Caco-2 (cell line): ENCODE measurements around the gene NRSN2. TPM values are rescaled to one million over a fixed set of nuclear protein-coding genes. Genes with fewer than 3 reads are reported as not detected.

Experiments used
- BruUV-seq: library from RNA; stranded (reverse); fragments of 400-500 nt; replicated peaks from 2 replicates; lab custom pipeline; 2021; lab: Mats Ljungman, UMichigan
- CTCF ChIA-PET: fragments of 300-600 bp; sonication (Branson Sonifier 250); formaldehyde crosslinking; loops from one replicate; lab custom pipeline; 2022; ENCODE audit warnings: antibody characterized with exemption; lab: Charles Lee
- POLR2A ChIA-PET: fragments of 300-600 bp; sonication (Branson Sonifier 250); formaldehyde crosslinking; loops from one replicate; lab custom pipeline; 2022; ENCODE audit warnings: antibody characterized with exemption; lab: Charles Lee
- DNase-seq, 2 experiments: peaks; one replicate each; pipeline versions ENCODE4 v3.0.0 to v3.0.0-alpha.2; 2020 to 2022
- H3K27me3 ChIP-seq: replicated peaks from 2 replicates; pipeline ENCODE4 v1.6.0; 2011; ENCODE audit warnings: low read length; ENCODE audit not compliant: control insufficient read depth, insufficient read depth
- H3K36me3 ChIP-seq: 2 replicates; pipeline ENCODE4 v1.5.1; 2011; ENCODE audit warnings: low read length; ENCODE audit not compliant: control insufficient read depth, insufficient read depth
- H3K4me1 ChIP-seq: fragments of 250-450 bp; sonication (Bioruptor Pico); 2 replicates; pipeline ENCODE4 v1.5.1; 2020; ENCODE audit warnings: mild to moderate bottlenecking
- H3K4me3 ChIP-seq: 2 replicates; pipeline ENCODE4 v1.5.1; 2011; ENCODE audit warnings: low read depth, mild to moderate bottlenecking, control low read depth, low read length
- H3K9me3 ChIP-seq: fragments of 250-450 bp; sonication (Bioruptor Pico); 2 replicates; pipeline ENCODE4 v1.5.1; 2020; ENCODE audit warnings: mild to moderate bottlenecking, moderate library complexity
- H3K27ac Mint-ChIP-seq: one replicate; pipeline ENCODE4 v1.8.0; 2022; ENCODE audit warnings: mixed read lengths; ENCODE audit not compliant: unreplicated experiment
- H3K27me3 Mint-ChIP-seq: one replicate; pipeline ENCODE4 v1.8.0; 2022; ENCODE audit warnings: mixed read lengths; ENCODE audit not compliant: insufficient read depth, unreplicated experiment
- H3K36me3 Mint-ChIP-seq: one replicate; pipeline ENCODE4 v1.8.0; 2022; ENCODE audit warnings: mild to moderate bottlenecking, mixed read lengths; ENCODE audit not compliant: insufficient read depth, unreplicated experiment
- H3K4me1 Mint-ChIP-seq: one replicate; pipeline ENCODE4 v1.8.0; 2022; ENCODE audit warnings: low read depth, mixed read lengths; ENCODE audit not compliant: unreplicated experiment
- H3K4me3 Mint-ChIP-seq: one replicate; pipeline ENCODE4 v1.8.0; 2022; ENCODE audit warnings: mild to moderate bottlenecking, moderate library complexity, mixed read lengths; ENCODE audit not compliant: unreplicated experiment
- H3K9me3 Mint-ChIP-seq: one replicate; pipeline ENCODE4 v1.8.0; 2022; ENCODE audit warnings: mixed read lengths; ENCODE audit not compliant: unreplicated experiment
- intact Hi-C: fragments of 100-400 bp; cut with micrococcal nuclease; formaldehyde crosslinking; loops from one replicate; pipeline ENCODE4 v1.10.0; 2022; ENCODE audit not compliant: unreplicated experiment
- total RNA-seq: library from RNA; stranded (reverse); gene quantifications from 2 replicates; pipeline ENCODE4 v1.2.3, GENCODE V29; 2022
- TF ChIP-seq, protein P1 (sequence below), 2 experiments: fragments of 200-600 bp in 1 of 2; IDR thresholded peaks; 1 replicate in 1 of 2; 2 replicates in 1 of 2; pipeline versions ENCODE4 v1.5.1 to v1.8.0; 2011 to 2022; ENCODE audit warnings: antibody characterized with exemption in 1 of 2, control low read depth in 1 of 2, inconsistent platforms in 1 of 2, low read depth in 1 of 2, low read length in 1 of 2, mild to moderate bottlenecking in 1 of 2, moderate library complexity in 1 of 2; ENCODE audit not compliant: insufficient read depth in 1 of 2, severe bottlenecking in 1 of 2, unreplicated experiment in 1 of 2

NRSN2 gene
- total RNA-seq, 1 experiment from 2014 or later, result 27.5 TPM

DNA sequence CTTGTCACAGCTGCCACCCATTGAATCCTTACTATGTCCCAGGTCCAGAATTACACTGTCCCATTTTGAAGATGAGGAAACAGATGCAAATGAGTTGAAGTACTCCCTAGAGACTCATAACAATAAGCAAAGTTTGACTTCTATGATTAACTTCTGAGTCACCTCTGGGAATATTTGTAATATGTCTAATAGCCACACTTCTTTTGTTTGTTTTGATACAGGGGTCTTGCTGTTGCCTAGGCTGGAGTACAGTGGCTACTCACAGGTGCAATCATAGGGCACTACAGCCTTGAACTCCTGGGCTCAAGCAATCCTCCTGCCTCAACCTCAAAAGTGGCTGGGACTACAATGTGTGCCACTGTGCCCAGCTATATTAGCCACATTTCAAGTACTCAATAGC, 33.0 kb upstream of the NRSN2 start:
- Histone ChIP-seq H3K27me3 (no peaks in the 10 kb centered on the region), H3K9me3 (no peaks in the 10 kb centered on the region), H3K4me3 (no peak overlapping the region), H3K36me3 (no peaks in the 10 kb centered on the region), H3K4me1 (no peaks in the 10 kb centered on the region)
- Mint-ChIP-seq H3K4me1 (no peaks in the 10 kb centered on the region), H3K4me3 (no peak overlapping the region), H3K27ac (no peak overlapping the region), H3K27me3 (no peaks in the 10 kb centered on the region), H3K9me3 (peaks cover 9% of the 10 kb centered on the region), H3K36me3 (no peaks in the 10 kb centered on the region)
- TF ChIP-seq, protein P1, sequence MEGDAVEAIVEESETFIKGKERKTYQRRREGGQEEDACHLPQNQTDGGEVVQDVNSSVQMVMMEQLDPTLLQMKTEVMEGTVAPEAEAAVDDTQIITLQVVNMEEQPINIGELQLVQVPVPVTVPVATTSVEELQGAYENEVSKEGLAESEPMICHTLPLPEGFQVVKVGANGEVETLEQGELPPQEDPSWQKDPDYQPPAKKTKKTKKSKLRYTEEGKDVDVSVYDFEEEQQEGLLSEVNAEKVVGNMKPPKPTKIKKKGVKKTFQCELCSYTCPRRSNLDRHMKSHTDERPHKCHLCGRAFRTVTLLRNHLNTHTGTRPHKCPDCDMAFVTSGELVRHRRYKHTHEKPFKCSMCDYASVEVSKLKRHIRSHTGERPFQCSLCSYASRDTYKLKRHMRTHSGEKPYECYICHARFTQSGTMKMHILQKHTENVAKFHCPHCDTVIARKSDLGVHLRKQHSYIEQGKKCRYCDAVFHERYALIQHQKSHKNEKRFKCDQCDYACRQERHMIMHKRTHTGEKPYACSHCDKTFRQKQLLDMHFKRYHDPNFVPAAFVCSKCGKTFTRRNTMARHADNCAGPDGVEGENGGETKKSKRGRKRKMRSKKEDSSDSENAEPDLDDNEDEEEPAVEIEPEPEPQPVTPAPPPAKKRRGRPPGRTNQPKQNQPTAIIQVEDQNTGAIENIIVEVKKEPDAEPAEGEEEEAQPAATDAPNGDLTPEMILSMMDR (IDR thresholded peaks at IDR 0.05; ENCODE audit: insufficient read depth in 1 of 2, low read depth in 1 of 2, low read length in 1 of 2, severe bottlenecking in 1 of 2, unreplicated experiment in 1 of 2), result no peak
- BruUV-seq, result no TSS peak
- intact Hi-C loops, result no loop called here
- no peak for DNase-seq
- ChIA-PET CTCF (no interaction called here), POLR2A (no interaction called here)

DNA sequence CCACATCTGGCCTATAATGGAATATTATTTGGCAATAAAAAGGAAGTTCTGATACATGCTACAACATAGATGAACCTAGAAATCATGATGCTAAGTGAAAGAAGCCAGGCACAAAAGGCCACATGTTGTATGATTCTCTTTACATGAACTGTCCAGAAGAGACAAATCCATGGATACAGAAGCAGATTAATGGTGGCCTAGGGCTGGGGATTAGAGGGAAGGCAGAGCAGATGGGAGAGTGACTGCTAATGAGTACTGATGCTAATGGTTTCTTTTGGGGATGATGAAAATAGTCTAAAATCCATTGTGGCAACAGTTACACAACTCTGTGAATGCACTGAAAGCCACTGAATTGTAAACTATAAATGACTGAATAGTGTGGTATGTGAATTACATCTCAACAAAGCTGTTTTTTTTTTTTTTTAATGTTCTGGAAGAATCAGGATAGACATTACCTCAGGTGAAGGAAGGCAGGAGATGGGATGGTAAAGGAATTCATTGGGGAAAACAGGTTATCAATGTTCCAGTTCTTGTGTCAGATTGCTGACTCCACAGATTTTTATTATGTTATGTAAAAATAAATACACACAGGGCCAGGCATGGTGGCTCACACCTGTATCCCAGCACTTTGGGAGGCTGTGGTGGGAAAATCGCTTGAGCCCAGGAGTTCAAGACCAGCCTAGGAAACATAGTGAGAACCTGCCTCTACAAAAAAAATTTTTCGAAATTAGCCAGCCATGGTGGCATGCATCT, 30.4 kb upstream of the NRSN2 start:
- TF ChIP-seq, protein P1 (IDR thresholded peaks at IDR 0.05; ENCODE audit: insufficient read depth in 1 of 2, low read depth in 1 of 2, low read length in 1 of 2, severe bottlenecking in 1 of 2, unreplicated experiment in 1 of 2), result no peak
- no peak for DNase-seq

DNA sequence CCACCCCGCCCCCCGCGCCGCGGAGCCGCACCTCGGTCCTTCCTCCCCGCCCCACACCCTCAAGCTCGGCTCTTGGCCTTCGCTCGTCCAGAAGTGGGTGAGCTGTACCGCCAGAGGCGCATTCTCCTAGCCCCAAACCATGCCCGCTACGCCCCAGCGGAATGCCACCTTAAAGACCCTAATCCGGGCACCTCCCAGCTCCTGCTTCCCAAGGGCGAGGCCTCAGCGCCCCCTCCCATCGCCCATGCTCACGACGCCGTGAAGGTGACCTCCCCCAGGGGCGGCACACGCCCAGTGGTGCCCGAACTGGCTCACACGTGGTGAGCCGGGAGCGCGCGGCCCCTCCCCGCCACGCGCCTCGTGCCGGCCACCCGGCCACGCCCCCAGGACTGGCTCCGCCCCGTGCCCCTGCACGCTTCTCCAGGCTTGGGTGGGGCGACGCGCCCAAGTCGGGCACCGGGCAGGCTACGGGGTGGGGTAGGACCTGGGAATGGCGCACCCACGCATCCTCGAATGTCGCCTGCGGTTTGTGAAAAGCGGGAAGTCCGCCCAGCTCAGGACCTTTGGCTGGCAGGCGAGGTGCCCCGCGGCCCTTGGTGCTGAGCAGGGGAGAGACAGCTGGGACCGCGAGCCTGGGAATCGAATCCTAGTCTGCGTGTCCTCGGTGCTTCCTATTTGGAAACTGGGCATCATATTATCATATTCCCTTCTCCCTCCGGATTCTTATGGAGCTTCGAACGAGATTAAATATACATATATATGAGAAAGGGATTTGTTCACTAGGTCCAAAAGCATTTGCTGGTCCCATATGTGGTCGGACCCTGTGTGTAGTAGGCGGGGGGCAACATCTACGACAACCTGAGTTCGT, 22.5 kb upstream of the NRSN2 start:
- Histone ChIP-seq H3K36me3 (no peaks in the 10 kb centered on the region), H3K4me3 (peak overlapping the region; percentile 59), H3K9me3 (no peaks in the 10 kb centered on the region), H3K27me3 (no peaks in the 10 kb centered on the region), H3K4me1 (0 out of 2 replicates have a peak, but pooled peaks cover 10% of the 10 kb centered on the region)
- TF ChIP-seq, protein P1 (IDR thresholded peaks at IDR 0.05; ENCODE audit: insufficient read depth in 1 of 2, low read depth in 1 of 2, low read length in 1 of 2, severe bottlenecking in 1 of 2, unreplicated experiment in 1 of 2), result peak; percentile 43 to 47
- POLR2A ChIA-PET, result interaction anchor here (0.6 to 3.1 kb wide), 4 partner anchors 23 to 56 kb away, joined by 3 to 14 read pairs (median 8); partner anchors contain the start of genes NRSN2, TRIB3 and ZCCHC3
- CTCF ChIA-PET, result interaction anchor here (0.6 to 1.3 kb wide), 3 partner anchors 58 to 142 kb away, joined by 3 to 4 read pairs (median 3); no protein-coding TSS in a partner anchor
- Mint-ChIP-seq H3K9me3 (no peaks in the 10 kb centered on the region), H3K27ac (peak overlapping the region; percentile 87), H3K27me3 (peaks cover 4% of the 10 kb centered on the region), H3K4me3 (peak overlapping the region; percentile 94), H3K4me1 (peaks cover 8% of the 10 kb centered on the region), H3K36me3 (peaks cover 46% of the 10 kb centered on the region)
- intact Hi-C loops, result loop anchor here (1.0 kb wide), 1 partner anchor 27 kb away; the partner anchor contains the start of gene ZCCHC3
- BruUV-seq, result TSS peak; percentile 99
- DNase-seq, result peak; percentile 90 to 95

More for the DNA sequence above, 30.4 kb upstream of the NRSN2 start:
- no peaks in the 10 kb centered on the region for H3K4me1 ChIP-seq
- Mint-ChIP-seq H3K9me3 (peaks cover 6% of the 10 kb centered on the region), H3K4me3 (no peak overlapping the region), H3K27me3 (peaks cover 4% of the 10 kb centered on the region), H3K4me1 (no peaks in the 10 kb centered on the region), H3K27ac (no peak overlapping the region), H3K36me3 (no peaks in the 10 kb centered on the region)
- CTCF ChIA-PET, result no interaction called here
- intact Hi-C loops, result no loop called here
- H3K9me3 ChIP-seq, result no peaks in the 10 kb centered on the region
- POLR2A ChIA-PET, result no interaction called here
- no peak overlapping the region for H3K4me3 ChIP-seq
- BruUV-seq, result no TSS peak
- H3K27me3 ChIP-seq, result no peaks in the 10 kb centered on the region
- no peaks in the 10 kb centered on the region for H3K36me3 ChIP-seq
